ENCODE results near the gene RBKS.

GRCh38 chr2:27863146-27863545 lies 27.0 kb downstream of the RBKS start:
- TF ChIP-seq CTCF (IDR thresholded peaks at IDR 0.05; ENCODE audit: low read depth, low read length), result no peak
- no peak for TF ChIP-seq EZH2phosphoT487 (IDR thresholded peaks at IDR 0.05; ENCODE audit: low read depth)
